Measurements from ENCODE around the gene OR51G1. TPM values are rescaled to one million over a fixed set of nuclear protein-coding genes. Genes with fewer than 3 reads are reported as not detected.

OR51G1 gene
- total RNA-seq, 1 donor from 2014 or later, result not detected

GRCh38 chr11:4890279-4890678 lies 33.9 kb downstream of the OR51G1 start:
- no peak for DNase-seq (ENCODE audit: extremely low spot score, unreplicated experiment)
- Mint-ChIP-seq H3K4me3 (ENCODE audit: unreplicated experiment) (no peak overlapping the region), H3K27ac (ENCODE audit: unreplicated experiment) (no peak overlapping the region), H3K36me3 (ENCODE audit: unreplicated experiment) (no peaks in the 10 kb centered on the region), H3K9me3 (ENCODE audit: unreplicated experiment) (no peaks in the 10 kb centered on the region), H3K27me3 (ENCODE audit: unreplicated experiment) (no peaks in the 10 kb centered on the region), H3K4me1 (ENCODE audit: unreplicated experiment) (peaks cover 1% of the 10 kb centered on the region)
- no peak for TF ChIP-seq CTCF (IDR thresholded peaks at IDR 0.05)

- Mint-ChIP-seq H3K27me3 (ENCODE audit: unreplicated experiment) (no peaks in the 10 kb centered on the region), H3K27ac (ENCODE audit: unreplicated experiment) (no peak overlapping the region), H3K4me3 (ENCODE audit: unreplicated experiment) (no peak overlapping the region), H3K36me3 (ENCODE audit: unreplicated experiment) (no peaks in the 10 kb centered on the region), H3K4me1 (ENCODE audit: unreplicated experiment) (peaks cover 1% of the 10 kb centered on the region), H3K9me3 (ENCODE audit: unreplicated experiment) (no peaks in the 10 kb centered on the region)
- no peak for TF ChIP-seq CTCF (IDR thresholded peaks at IDR 0.05)
- no peak for DNase-seq (ENCODE audit: extremely low spot score, unreplicated experiment)
Measured at GRCh38 chr11:4887591-4887990, 36.5 kb downstream of the OR51G1 start.

- no peak for DNase-seq (ENCODE audit: extremely low spot score, unreplicated experiment)
- H3K27ac Mint-ChIP-seq (ENCODE audit: unreplicated experiment), result no peak overlapping the region
- peaks cover 10% of the 10 kb centered on the region for H3K4me1 Mint-ChIP-seq (ENCODE audit: unreplicated experiment)
- H3K36me3 Mint-ChIP-seq (ENCODE audit: unreplicated experiment), result no peaks in the 10 kb centered on the region
- H3K27me3 Mint-ChIP-seq (ENCODE audit: unreplicated experiment), result no peaks in the 10 kb centered on the region
- H3K9me3 Mint-ChIP-seq (ENCODE audit: unreplicated experiment), result no peaks in the 10 kb centered on the region
- no peak for TF ChIP-seq CTCF (IDR thresholded peaks at IDR 0.05)
- no peak overlapping the region for H3K4me3 Mint-ChIP-seq (ENCODE audit: unreplicated experiment)
Measured at GRCh38 chr11:4886186-4886585, 38.0 kb downstream of the OR51G1 start.

- Mint-ChIP-seq H3K27me3 (ENCODE audit: unreplicated experiment) (no peaks in the 10 kb centered on the region), H3K9me3 (ENCODE audit: unreplicated experiment) (no peaks in the 10 kb centered on the region), H3K36me3 (ENCODE audit: unreplicated experiment) (no peaks in the 10 kb centered on the region), H3K4me1 (ENCODE audit: unreplicated experiment) (peaks cover 11% of the 10 kb centered on the region), H3K4me3 (ENCODE audit: unreplicated experiment) (no peak overlapping the region), H3K27ac (ENCODE audit: unreplicated experiment) (no peak overlapping the region)
- no peak for TF ChIP-seq CTCF (IDR thresholded peaks at IDR 0.05)
- DNase-seq (ENCODE audit: extremely low spot score, unreplicated experiment), result no peak
Measured at GRCh38 chr11:4884361-4884760, 39.8 kb downstream of the OR51G1 start.

- Mint-ChIP-seq H3K27ac (ENCODE audit: unreplicated experiment) (no peak overlapping the region), H3K27me3 (ENCODE audit: unreplicated experiment) (no peaks in the 10 kb centered on the region), H3K36me3 (ENCODE audit: unreplicated experiment) (no peaks in the 10 kb centered on the region), H3K9me3 (ENCODE audit: unreplicated experiment) (no peaks in the 10 kb centered on the region), H3K4me1 (ENCODE audit: unreplicated experiment) (peaks cover 11% of the 10 kb centered on the region), H3K4me3 (ENCODE audit: unreplicated experiment) (no peak overlapping the region)
- TF ChIP-seq CTCF (IDR thresholded peaks at IDR 0.05), result no peak
- no peak for DNase-seq (ENCODE audit: extremely low spot score, unreplicated experiment)
Measured at GRCh38 chr11:4882543-4882942, 41.6 kb downstream of the OR51G1 start.
